HCT116 (cell line): ENCODE data around the gene NUDT4. TPM values are rescaled to one million over a fixed set of nuclear protein-coding genes. Genes with fewer than 3 reads are reported as not detected.
"Not testable (repeated sequence)": the region's sequence is repeated elsewhere in the genome, so short reads cannot be mapped to it uniquely, and the experiment has no call there.

Experiments
- ATAC-seq: fragments of 200-7000 bp; cut with Tn5 transposase; 2 replicates; pipeline ENCODE4 v1.9.1; 2020; ENCODE audit warnings: mild to moderate bottlenecking, moderate library complexity
- BruUV-seq: library from RNA; stranded (reverse); fragments of 400-500 nt; replicated peaks from 2 replicates; lab custom pipeline; 2021; lab: Mats Ljungman, UMichigan
- CTCF ChIA-PET: fragments of 300-600 bp; sonication (Branson Sonifier 250); formaldehyde crosslinking; loops from one replicate; lab custom pipeline; 2021; ENCODE audit warnings: antibody characterized with exemption; lab: Charles Lee
- POLR2A ChIA-PET: fragments of 300-600, 350-600 bp; sonication (Branson Sonifier 250); formaldehyde crosslinking; loops from one replicate; lab custom pipeline; 2021; ENCODE audit warnings: antibody characterized with exemption; lab: Charles Lee
- RAD21 ChIA-PET, 2 experiments: fragments of 300-600 bp; sonication (Branson Sonifier 250); formaldehyde crosslinking; loops; one replicate each; lab custom pipeline; 2023; ENCODE audit warnings: low total read pairs in 2 of 2; ENCODE audit not compliant: uncharacterized antibody in 2 of 2, unreplicated experiment in 2 of 2, low non-redundant PET in 1 of 2; lab: Charles Lee
- DNase-seq: peaks from one replicate; pipeline ENCODE4 v3.0.0-alpha.2; 2010; ENCODE audit warnings: low read depth, low spot score
- H2AFZ ChIP-seq: fragments of 200-600 bp; shearing (Covaris generic), sonication (generic); 2 replicates; pipeline ENCODE4 v1.6.1; 2017; ENCODE audit warnings: low read depth, mixed run types, mixed read lengths, antibody characterized with exemption, low read length; ENCODE audit not compliant: poor library complexity, severe bottlenecking
- H3K27ac ChIP-seq: 2 replicates; pipeline ENCODE4 v1.5.1; 2012; ENCODE audit warnings: low read depth, low read length
- H3K27me3 ChIP-seq: fragments of 200-600 bp; sonication (generic); 2 replicates; pipeline ENCODE4 v1.6.1; 2016; ENCODE audit warnings: mixed run types, low read length, mixed read lengths; ENCODE audit not compliant: insufficient read depth
- H3K36me3 ChIP-seq, 2 experiments: fragments of 200-500 bp in 1 of 2; fragments of 200-600 bp in 1 of 2; sonication (Bioruptor generic) in 1 of 2; sonication (generic) in 1 of 2; 2 replicates each; pipeline versions ENCODE4 v1.5.1 to v1.6.1; 2014 to 2016; ENCODE audit warnings: low read length in 2 of 2, inconsistent platforms in 1 of 2, mixed read lengths in 1 of 2, mixed run types in 1 of 2; ENCODE audit not compliant: insufficient read depth in 2 of 2, control insufficient read depth in 1 of 2
- H3K4me1 ChIP-seq, 2 experiments: fragments of 200-600 bp in 1 of 2; sonication (generic) in 1 of 2; 2 replicates each; pipeline versions ENCODE4 v1.5.1 to v1.6.1; 2012 to 2017; ENCODE audit warnings: low read length in 2 of 2, inconsistent platforms in 1 of 2, mild to moderate bottlenecking in 1 of 2, mixed read lengths in 1 of 2, mixed run types in 1 of 2, moderate library complexity in 1 of 2; ENCODE audit not compliant: insufficient read depth in 2 of 2, control insufficient read depth in 1 of 2
- H3K4me2 ChIP-seq: fragments of 200-600 bp; sonication (generic); 2 replicates; pipeline ENCODE4 v1.6.1; 2017; ENCODE audit warnings: mixed run types, low read length, mixed read lengths
- H3K4me3 ChIP-seq, 2 experiments: fragments of 200-600 bp in 1 of 2; sonication (generic) in 1 of 2; replicated peaks in 1 of 2; 2 replicates each; pipeline ENCODE4 v1.5.1; 2011 to 2016; ENCODE audit warnings: low read length in 2 of 2, control low read depth in 1 of 2, low read depth in 1 of 2, mild to moderate bottlenecking in 1 of 2, mixed read lengths in 1 of 2, mixed run types in 1 of 2
- H3K79me2 ChIP-seq: fragments of 200-600 bp; sonication (generic); 2 replicates; pipeline ENCODE4 v1.6.1; 2017; ENCODE audit warnings: mild to moderate bottlenecking, mixed run types, low read length, moderate library complexity, mixed read lengths; ENCODE audit not compliant: insufficient read depth
- H3K9ac ChIP-seq: fragments of 200-600 bp; sonication (generic); 2 replicates; pipeline ENCODE4 v1.6.1; 2016; ENCODE audit warnings: low read length, mixed read lengths
- H3K9me2 ChIP-seq: fragments of 200-600 bp; sonication (generic), shearing (Covaris generic); 2 replicates; pipeline ENCODE4 v1.6.1; 2017; ENCODE audit warnings: mixed run types, mild to moderate bottlenecking, moderate library complexity; ENCODE audit not compliant: insufficient read depth
- H3K9me3 ChIP-seq, 2 experiments: fragments of 200-500 bp in 1 of 2; fragments of 200-600 bp in 1 of 2; sonication (Bioruptor generic) in 1 of 2; sonication (generic) in 1 of 2; 2 replicates each; pipeline ENCODE4 v1.6.1; 2014 to 2017; ENCODE audit warnings: low read length in 2 of 2, mixed read lengths in 2 of 2, inconsistent platforms in 1 of 2, low read depth in 1 of 2, mild to moderate bottlenecking in 1 of 2, mixed run types in 1 of 2, moderate library complexity in 1 of 2; ENCODE audit not compliant: control insufficient read depth in 1 of 2, insufficient read depth in 1 of 2
- H4K20me1 ChIP-seq: fragments of 200-600 bp; sonication (generic), shearing (Covaris generic); 2 replicates; pipeline ENCODE4 v1.6.1; 2017; ENCODE audit warnings: mixed run types, mild to moderate bottlenecking, moderate library complexity; ENCODE audit not compliant: insufficient read depth
- ATF3 ChIP-seq: IDR thresholded peaks from 2 replicates; pipeline ENCODE4 v1.6.1; 2012
- CTCF ChIP-seq, 3 experiments: fragments of 200-600 bp in 1 of 3; sonication (generic) in 1 of 3; IDR thresholded peaks in 2 of 3; conservative IDR thresholded peaks in 1 of 3; 2 replicates each; pipeline ENCODE4 v1.5.1; 2012 to 2017; ENCODE audit warnings: low read depth in 2 of 3, low read length in 2 of 3, antibody characterized with exemption in 1 of 3, borderline replicate concordance in 1 of 3, control low read depth in 1 of 3, mild to moderate bottlenecking in 1 of 3, mixed read lengths in 1 of 3, mixed run types in 1 of 3, moderate library complexity in 1 of 3; ENCODE audit not compliant: insufficient read depth in 1 of 3
- ELF1 ChIP-seq: IDR thresholded peaks from 2 replicates; pipeline ENCODE4 v1.6.1; 2012; ENCODE audit warnings: low read depth, borderline replicate concordance
- EZH2phosphoT487 ChIP-seq: fragments of 200-600 bp; IDR thresholded peaks from 2 replicates; pipeline ENCODE4 v1.6.1; 2018; ENCODE audit warnings: antibody characterized with exemption, borderline replicate concordance
- FOSL1 ChIP-seq: IDR thresholded peaks from 2 replicates; pipeline ENCODE4 v1.6.1; 2012; ENCODE audit warnings: low read depth
- JUND ChIP-seq: IDR thresholded peaks from 2 replicates; pipeline ENCODE4 v1.6.1; 2012
- MAX ChIP-seq: IDR thresholded peaks from 2 replicates; pipeline ENCODE4 v1.6.1; 2012
- POLR2A ChIP-seq: IDR thresholded peaks from 2 replicates; pipeline ENCODE4 v1.7.0; 2011; ENCODE audit warnings: borderline replicate concordance; ENCODE audit not compliant: insufficient read depth, insufficient read length; ENCODE audit errors: extremely low read depth
- RAD21 ChIP-seq: IDR thresholded peaks from 2 replicates; pipeline ENCODE4 v1.6.1; 2012; ENCODE audit warnings: low read depth, mild to moderate bottlenecking
- SIN3A ChIP-seq: IDR thresholded peaks from 2 replicates; pipeline ENCODE4 v1.6.1; 2012; ENCODE audit warnings: low read depth
- TCF7L2 ChIP-seq: IDR thresholded peaks from 2 replicates; pipeline ENCODE4 v1.7.0; 2011; ENCODE audit warnings: borderline replicate concordance, inconsistent platforms; ENCODE audit not compliant: insufficient read depth, insufficient read length; ENCODE audit errors: extremely low read depth
- YY1 ChIP-seq: IDR thresholded peaks from 2 replicates; pipeline ENCODE4 v1.6.1; 2011; ENCODE audit warnings: low read length, low read depth, moderate library complexity, mild to moderate bottlenecking; ENCODE audit not compliant: insufficient replicate concordance; ENCODE audit errors: extremely low read depth
- ZBTB33 ChIP-seq: IDR thresholded peaks from 2 replicates; pipeline ENCODE4 v1.6.1; 2011; ENCODE audit warnings: mild to moderate bottlenecking, low read length, moderate library complexity; ENCODE audit not compliant: insufficient replicate concordance; ENCODE audit errors: extremely low read depth
- intact Hi-C: fragments of 100-400 bp; cut with micrococcal nuclease; formaldehyde crosslinking; loops from 2 replicates; pipeline ENCODE4 v1.10.0; 2022
- total RNA-seq: library from RNA; stranded (reverse); gene quantifications from one replicate; pipeline ENCODE4 v1.2.1, GENCODE V29; 2021; ENCODE audit not compliant: unreplicated experiment

The NUDT4 gene
- total RNA-seq, 1 experiment from 2014 or later = 41.2 TPM

GRCh38 chr12:93412396-93412795, 34.7 kb downstream of the NUDT4 start:
- H3K27me3 ChIP-seq, POLR2A ChIA-PET, H3K4me1 ChIP-seq, H3K9me3 ChIP-seq, DNase-seq, ATAC-seq, H3K4me3 ChIP-seq, RAD21 ChIA-PET, H3K9me2 ChIP-seq, H3K27ac ChIP-seq, H2AFZ ChIP-seq, BruUV-seq, intact Hi-C loops, H3K4me2 ChIP-seq, H3K9ac ChIP-seq, CTCF ChIA-PET: not testable (repeated sequence)
- Histone ChIP-seq H3K36me3 (peaks cover 12 to 17% of the 10 kb centered on the region in 2 experiments; a peak in 3 of 4 replicates), H4K20me1 (peaks cover 32% of the 10 kb centered on the region; the same call in 1 of the 2 replicates), H3K79me2 (peaks cover 84% of the 10 kb centered on the region)

- Histone ChIP-seq H3K9me3 (no peaks in the 10 kb centered on the region), H3K4me2 (no peak overlapping the region), H3K27ac (no peak overlapping the region), H3K36me3 (peaks cover 9 to 17% of the 10 kb centered on the region in 2 experiments; a peak in 3 of 4 replicates), H3K9ac (no peak overlapping the region), H3K9me2 (no peaks in the 10 kb centered on the region), H3K4me1 (no peaks in the 10 kb centered on the region), H3K4me3 (no peak overlapping the region), H3K27me3 (no peaks in the 10 kb centered on the region), H4K20me1 (peaks cover 36% of the 10 kb centered on the region; the same call in 1 of the 2 replicates), H3K79me2 (peaks cover 91% of the 10 kb centered on the region), H2AFZ (no peak overlapping the region)
- ATAC-seq (no peak), DNase-seq (no peak)
- TF ChIP-seq MAX = no peak
- TF ChIP-seq TCF7L2 = no peak
- TF ChIP-seq FOSL1 = no peak
- no peak for TF ChIP-seq EZH2phosphoT487
- TF ChIP-seq SIN3A = no peak
- TF ChIP-seq JUND = no peak
- TF ChIP-seq ZBTB33 = no peak
- TF ChIP-seq YY1 = no peak
- no peak for TF ChIP-seq POLR2A
- no peak for TF ChIP-seq ATF3
- no peak for TF ChIP-seq ELF1
- no peak for TF ChIP-seq CTCF (IDR thresholded peaks at IDR 0.05 in 2 of 3, conservative IDR thresholded peaks at IDR 0.05 in 1 of 3; ENCODE audit: borderline replicate concordance in 1 of 3, insufficient read depth in 1 of 3, low read depth in 2 of 3, low read length in 2 of 3)
- no peak for TF ChIP-seq RAD21
- ChIA-PET CTCF (no interaction called here), RAD21 (no interaction called here), POLR2A (no interaction called here)
- intact Hi-C loops = no loop called here
- no TSS peak for BruUV-seq
These were observed 35.3 kb downstream of the NUDT4 start for GRCh38 chr12:93413064-93413463.
